Measurements from ENCODE around the gene CLBA1. TPM values are rescaled to one million over a fixed set of nuclear protein-coding genes. Genes with fewer than 3 reads are reported as not detected.

CLBA1 gene
- total RNA-seq, 1 donor from 2014 or later, result 2.7 TPM

DNA sequence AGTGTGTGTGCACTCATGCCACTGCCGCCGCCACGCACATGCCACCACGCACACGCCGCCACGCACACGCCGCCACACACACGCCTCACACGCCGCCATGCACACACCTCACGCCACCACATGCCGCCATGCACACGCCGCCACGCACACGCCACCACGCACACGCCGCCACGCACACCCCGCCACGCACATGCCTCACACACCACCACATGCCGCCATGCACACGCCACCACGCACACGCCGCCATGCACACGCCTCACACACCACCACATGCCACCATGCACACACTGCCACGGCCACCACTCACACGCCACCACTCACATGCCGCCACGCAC lies 6.3 kb downstream of the CLBA1 start:
- no peak for DNase-seq (ENCODE audit: low spot score)

DNA sequence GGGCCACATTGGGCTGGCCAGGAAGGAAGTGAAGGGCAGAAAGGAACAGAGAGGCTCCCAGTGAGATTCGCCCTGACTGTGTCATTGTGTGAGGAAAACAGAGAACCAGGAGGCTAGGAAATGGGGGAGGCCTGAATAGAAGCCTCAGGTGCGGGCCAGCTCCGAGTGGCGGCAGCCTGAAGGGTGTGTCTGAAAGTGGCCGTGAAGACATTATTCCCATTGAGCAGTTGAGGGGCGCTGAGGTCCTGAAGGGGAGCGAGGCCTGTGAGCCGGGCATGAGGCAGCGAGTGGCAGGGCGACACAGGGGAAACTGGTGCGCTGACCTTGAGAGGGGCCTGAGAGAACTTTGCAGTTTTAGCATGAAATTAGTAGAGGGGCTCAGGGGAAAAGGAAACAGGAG lies 6.9 kb downstream of the CLBA1 start:
- no peak for DNase-seq (ENCODE audit: low spot score)
- intact Hi-C loops (cut with DNase I), result no loop called here

More for the DNA sequence above, 6.3 kb downstream of the CLBA1 start:
- intact Hi-C loops (cut with DNase I), result no loop called here

DNA sequence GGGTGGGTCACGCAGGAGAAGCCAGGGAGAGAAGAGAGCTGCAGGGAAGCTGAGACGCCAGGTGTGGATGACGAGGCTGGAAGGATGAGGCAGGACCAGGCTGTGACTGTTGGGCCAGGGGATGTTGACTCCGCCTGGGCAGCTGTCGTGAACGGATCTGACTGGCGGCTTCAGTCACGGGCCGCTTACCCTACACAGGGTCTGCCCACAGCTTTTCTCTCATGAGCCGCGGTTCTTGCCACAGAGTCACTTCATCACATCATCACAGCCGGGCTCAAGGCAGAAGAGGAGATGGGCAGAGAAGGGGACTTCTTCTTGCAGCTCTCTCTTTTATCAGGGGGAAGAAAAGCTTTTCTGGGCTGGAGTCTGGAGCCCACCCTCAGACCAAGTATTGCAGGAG lies 7.7 kb downstream of the CLBA1 start:
- no peak for DNase-seq (ENCODE audit: low spot score)
- intact Hi-C loops (cut with DNase I), result no loop called here

DNA sequence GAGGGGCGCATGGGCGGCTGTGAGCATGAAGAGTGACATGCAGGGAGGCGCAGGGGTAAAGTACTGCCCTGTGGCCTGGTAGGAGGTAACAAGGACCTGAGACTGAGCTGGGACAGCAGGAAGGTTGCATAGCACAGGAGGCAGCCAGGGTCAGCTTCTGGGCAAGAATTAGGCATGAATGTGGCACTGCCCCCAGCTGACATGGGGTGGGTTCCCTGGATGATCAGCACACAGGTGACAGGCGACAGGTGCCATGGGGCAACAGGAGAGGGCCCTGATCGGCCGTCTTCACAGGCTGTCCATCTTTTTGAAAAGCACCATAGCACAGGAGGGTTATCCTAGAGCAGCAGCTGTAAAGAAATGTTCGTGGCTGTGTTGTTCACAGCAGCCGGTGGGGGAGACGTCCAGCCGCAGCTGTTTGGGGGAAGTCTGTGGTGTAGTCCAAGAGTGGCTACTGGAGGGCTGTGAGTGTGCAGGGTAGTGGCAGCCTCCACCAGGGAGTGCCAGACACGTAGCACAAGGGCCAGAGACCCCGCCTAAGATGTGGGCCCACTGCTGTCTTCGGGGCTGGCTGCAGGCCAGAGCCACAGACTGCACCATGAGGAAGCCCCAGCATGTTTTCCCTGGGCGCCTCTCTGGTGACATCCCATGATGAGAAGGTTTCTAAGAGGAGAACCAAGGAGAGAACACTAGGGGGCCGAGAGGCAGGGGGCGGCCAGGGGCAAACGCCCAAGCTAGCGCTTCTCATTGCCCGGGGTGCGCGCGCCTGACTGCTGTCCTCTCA lies 8.4 kb downstream of the CLBA1 start:
- DNase-seq (ENCODE audit: low spot score), result no peak
- intact Hi-C loops (cut with DNase I), result no loop called here

- intact Hi-C loops (cut with DNase I), result no loop called here
- DNase-seq (ENCODE audit: low spot score), result no peak
These were observed 9.4 kb downstream of the CLBA1 start for GRCh38 chr14:104994978-104995377.

DNA sequence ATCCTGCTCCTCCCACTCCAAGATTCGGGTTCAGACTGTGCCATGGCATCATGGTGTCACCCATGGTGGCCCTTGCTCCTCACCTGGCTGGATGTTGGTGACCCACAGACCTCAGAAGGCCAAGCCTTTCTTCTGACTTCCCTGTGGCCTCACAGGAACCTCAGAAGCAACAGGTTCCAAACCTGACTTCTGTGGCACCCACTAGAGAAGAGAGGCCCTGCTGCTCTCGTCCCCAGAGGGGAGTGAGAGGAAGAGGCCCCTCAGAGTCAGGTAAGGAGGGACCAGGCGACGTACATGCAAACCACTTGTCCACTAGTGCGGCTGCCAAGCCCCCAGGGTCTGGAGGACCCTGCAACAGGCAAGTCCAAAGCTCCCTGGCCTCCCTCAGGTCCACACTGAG lies 10.4 kb downstream of the CLBA1 start:
- DNase-seq (ENCODE audit: low spot score), result no peak
- intact Hi-C loops (cut with DNase I), result no loop called here

DNA sequence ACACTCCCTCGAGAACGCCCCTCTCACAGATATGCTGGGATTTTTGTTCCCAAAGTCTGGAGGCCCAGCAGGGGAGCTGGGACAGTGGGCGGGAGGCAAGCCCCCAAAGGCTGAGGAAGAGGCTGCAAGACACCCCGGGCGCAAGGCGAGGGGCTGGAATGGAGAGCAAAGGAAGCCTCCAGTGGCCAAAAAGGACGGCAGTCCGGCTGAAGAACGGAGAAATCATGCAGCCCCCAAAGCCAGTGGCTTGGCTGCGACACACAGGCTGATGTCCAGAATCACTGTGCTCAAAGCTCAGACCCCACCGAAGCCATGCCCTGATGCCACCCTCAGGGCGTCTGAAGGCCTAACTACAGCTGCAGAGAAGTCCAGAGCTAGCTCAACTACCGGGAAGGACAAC lies 10.9 kb downstream of the CLBA1 start:
- no peak for DNase-seq (ENCODE audit: low spot score)
- intact Hi-C loops (cut with DNase I), result no loop called here

GRCh38 chr14:104998801-104999200 lies 13.2 kb downstream of the CLBA1 start:
- intact Hi-C loops (cut with DNase I), result no loop called here
- DNase-seq (ENCODE audit: low spot score), result no peak

GRCh38 chr14:104999361-104999760 lies 13.8 kb downstream of the CLBA1 start:
- intact Hi-C loops (cut with DNase I), result no loop called here
- no peak for DNase-seq (ENCODE audit: low spot score)

GRCh38 chr14:105005329-105005928 lies 19.8 kb downstream of the CLBA1 start:
- intact Hi-C loops (cut with DNase I), result no loop called here
- no peak for DNase-seq (ENCODE audit: low spot score)

DNA sequence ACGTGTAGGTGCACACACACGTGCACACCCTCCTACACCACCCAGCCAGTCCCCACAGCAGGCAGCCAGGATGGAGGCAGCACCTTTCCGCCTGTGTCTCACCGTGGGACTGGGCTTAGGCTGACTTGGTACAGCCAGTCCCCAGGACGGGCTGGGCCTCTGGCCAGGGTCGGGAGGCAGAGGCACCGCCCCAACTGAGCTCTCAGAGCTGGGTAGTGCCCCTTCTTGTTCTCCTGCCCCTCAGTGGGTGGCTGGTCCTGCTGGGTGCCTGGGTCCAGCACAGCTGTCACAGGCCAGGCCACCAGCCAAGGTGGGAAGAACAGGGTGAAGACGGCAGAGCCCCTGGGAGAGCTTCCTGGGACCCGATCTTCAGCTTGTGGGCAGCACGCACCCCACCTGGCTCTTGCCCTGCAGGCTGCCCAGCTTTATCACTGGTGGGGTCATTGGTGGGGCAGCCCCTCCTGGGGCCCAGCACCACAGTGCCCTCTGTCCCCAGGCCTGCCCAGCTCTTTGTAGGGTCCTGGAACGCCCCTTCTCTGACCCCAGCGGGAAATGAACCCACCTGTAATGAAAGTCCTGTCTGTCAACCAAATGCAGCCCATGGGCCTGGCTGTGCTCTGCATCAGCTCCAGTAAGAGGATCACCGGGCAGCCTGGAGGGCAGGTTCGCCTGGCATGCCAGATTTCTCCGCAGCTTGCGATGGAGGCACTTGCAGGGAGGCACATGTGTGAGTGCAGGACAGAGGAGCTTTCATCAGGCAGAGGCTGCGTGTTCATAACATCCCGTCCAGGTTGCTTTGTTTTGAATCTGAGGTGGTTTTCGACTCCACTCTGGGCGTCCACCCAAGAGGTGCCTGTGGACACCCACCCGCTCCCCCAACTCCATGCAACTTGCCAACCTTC lies 20.6 kb downstream of the CLBA1 start:
- intact Hi-C loops (cut with DNase I), result no loop called here
- no peak for DNase-seq (ENCODE audit: low spot score)

DNA sequence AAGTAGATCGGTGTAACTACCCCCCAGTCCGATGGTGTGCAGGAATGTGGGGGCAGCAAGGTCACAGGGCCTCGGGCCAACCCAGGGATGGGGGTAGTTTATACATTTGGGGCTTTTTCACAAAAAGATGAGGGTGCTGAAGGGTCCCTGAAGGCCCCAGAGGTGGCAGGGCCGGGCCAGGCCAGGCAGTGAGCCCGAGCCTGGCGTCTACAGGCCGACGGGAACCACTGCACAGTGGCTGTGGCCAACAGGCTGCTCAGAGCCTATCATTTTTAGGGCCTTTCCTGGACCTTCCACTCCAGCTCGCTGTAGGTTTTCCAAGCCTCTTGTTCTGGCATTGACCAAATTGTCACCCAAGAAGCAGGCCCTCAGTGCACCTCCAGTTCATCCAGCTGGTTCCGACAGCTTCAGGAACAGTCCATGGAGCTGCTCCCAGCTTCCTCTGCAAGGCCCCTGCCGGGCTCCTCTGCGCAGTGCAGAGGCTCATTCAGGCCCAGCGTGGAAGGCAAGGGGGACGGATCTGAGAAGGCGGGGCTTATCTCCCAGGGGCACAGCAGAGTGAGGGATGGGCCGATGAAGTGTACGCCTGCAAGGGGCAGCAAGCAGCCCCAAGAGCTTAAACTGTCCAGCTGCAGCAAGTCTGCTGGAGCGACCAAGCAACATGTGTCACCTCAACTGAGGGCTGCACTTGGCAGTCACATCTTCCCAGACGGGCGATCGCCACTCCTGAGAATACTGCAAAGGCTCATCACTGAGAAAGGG lies 21.4 kb downstream of the CLBA1 start:
- intact Hi-C loops (cut with DNase I), result no loop called here
- DNase-seq (ENCODE audit: low spot score), result no peak

DNA sequence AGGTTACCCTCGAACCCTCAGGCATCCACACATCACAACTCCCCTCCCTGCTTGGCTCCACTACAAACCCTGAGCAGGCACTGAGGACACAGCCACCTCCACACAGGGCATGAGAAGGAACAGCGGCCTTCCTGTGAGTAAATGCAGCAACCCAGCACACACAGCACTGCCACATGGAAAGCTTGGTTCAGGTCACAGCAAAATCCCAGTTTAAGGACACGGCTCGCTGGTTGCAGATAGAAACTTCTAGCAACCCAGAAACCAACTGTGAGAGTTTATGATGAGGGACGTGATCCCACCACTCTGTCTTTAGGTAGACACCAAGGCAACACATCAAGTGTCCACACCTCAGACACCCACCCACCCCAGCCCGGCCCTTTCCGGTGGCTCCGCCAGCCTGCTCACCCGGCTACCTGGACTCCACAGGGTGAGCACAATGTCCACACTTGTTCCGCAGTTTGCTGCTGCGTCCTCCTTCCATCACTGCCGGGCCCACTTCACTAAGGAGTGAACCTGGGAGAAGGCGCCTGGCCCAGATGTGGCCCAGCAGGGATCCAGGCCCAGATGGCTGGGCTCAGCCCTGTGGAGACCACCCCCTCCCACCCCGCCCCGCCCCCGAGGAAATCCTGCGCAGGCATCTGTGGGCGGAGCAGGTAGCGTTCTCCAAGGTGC lies 22.1 kb downstream of the CLBA1 start:
- DNase-seq (ENCODE audit: low spot score), result no peak
- intact Hi-C loops (cut with DNase I), result no loop called here

DNA sequence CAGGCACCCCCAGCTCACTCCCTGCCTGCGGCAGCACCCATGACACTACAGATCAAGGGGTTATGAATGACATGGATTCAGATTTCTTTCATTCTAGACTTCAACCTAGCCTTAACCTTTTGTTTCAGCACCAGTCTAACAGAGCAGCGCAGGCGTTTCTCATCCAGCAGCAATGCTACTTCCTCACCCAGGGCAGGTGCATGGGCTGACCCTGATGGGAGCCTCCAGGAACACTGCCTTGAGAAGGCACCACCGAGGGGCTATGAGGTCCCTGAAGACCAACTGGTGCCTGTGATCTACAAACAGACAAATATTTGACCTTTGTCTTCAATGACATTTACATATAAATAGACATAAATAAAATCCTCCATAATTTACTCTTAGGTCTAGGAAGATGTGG lies 24.5 kb downstream of the CLBA1 start:
- intact Hi-C loops (cut with DNase I), result no loop called here
- no peak for DNase-seq (ENCODE audit: low spot score)

DNA sequence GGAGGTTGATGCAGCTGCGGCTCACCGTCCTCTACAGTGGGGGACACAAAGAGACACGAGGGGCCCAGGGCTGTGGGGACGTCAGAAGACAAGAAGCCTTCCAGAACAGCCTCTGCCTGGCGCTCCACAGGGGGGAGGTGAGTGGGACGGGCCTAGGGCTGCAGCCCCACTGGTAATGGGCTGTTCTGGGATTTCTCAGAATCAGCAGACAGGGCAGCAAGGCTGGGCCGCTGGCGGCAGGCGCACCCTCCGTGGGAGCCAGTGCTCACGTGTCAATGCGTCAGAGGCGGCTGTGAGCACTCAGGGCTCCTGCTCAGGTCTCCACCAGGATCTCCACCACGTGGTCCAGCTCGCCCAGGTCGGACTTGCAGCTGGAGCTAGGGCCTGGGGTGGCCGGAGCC lies 25.3 kb downstream of the CLBA1 start:
- DNase-seq (ENCODE audit: low spot score), result no peak
- intact Hi-C loops (cut with DNase I), result no loop called here

DNA sequence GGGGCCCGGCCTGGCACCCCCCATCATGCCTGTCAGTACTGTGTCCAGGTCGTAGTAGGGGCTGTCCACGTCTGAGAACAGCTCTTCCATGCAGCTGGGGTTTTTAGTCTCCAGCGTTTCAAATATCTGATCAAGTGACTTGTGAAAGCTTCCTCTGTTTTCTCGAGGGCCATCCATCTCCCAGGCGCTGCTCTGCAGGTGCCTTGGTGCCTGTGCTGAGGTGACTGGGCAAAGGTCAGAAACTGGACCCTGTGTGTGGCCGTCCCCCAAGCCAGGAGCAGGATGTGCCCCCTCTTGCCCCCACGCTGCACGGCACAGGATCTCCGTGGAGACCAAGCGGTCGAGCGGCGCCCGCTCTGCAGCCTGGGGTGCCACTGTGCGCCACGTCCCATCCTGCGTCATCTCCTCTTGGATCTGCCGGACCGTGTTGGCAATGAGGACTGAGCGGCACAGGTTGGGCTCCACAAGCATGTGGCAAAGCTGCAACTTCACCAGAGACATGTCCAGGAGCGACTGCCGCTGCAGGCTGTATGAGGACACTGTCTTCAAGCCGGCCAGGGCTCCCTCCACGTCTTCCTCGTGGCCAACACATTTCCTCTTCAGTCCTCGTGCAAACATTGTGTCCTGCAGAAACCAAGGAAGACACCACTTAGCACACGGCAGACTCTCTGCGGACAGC lies 25.9 kb downstream of the CLBA1 start:
- intact Hi-C loops (cut with DNase I), result no loop called here
- no peak for DNase-seq (ENCODE audit: low spot score)

DNA sequence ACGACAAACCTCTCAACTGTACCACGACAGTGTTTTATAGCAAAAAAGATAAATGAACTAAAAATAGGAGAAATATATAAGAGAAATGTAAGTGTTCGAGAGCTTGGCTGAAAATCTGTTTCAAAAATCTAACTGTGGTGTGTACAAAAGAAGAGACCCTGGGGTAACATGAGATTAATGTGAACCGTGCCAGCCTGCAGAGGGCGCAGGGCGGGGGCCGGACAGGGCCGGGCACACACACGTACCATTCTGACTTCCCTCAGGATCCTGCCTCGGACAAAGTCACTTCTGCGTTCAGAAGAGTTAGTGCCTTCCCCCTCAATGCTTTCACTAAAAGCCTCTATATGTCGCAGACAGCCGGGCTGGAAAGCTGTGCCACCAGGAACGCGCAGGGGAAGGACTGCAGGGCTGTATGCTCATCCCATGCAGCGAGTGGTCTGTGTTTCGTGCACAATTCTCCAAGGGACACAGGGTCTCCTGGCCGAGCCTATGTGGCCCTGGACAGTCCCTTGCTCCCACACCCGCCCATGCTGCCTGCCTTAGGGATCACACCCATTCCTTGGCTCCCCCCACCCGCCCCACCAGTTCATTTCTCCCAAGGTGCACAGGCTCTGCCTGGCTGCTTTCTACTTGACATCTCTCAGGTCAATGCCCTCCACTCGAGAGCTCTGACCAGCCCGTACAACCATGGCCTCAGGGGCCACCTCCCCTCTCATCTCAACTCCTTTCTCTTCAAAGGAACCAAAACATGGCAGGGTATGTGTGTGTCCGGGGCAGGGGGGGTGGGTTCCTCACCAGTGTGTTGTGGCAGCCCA lies 26.8 kb downstream of the CLBA1 start:
- intact Hi-C loops (cut with DNase I), result no loop called here
- no peak for DNase-seq (ENCODE audit: low spot score)

- DNase-seq (ENCODE audit: low spot score), result no peak
- intact Hi-C loops (cut with DNase I), result no loop called here
These were observed 27.7 kb downstream of the CLBA1 start for GRCh38 chr14:105013150-105013785.

All from cardiac septum (tissue), 1 donor.